GM23248 (cell line): ENCODE measurements around the gene CRNKL1.

Source experiments
- EZH2 ChIP-seq: fragments of 200-600 bp; sonication (generic); IDR thresholded peaks from 2 replicates; pipeline ENCODE4 v1.6.1; 2018; ENCODE audit warnings: antibody characterized with exemption, mild to moderate bottlenecking; ENCODE audit not compliant: insufficient read depth, poor library complexity, severe bottlenecking
- EZH2phosphoT487 ChIP-seq: fragments of 200-600 bp; sonication (generic); IDR thresholded peaks from 2 replicates; pipeline ENCODE4 v1.6.1; 2018; ENCODE audit warnings: antibody characterized with exemption, moderate library complexity, mild to moderate bottlenecking, low read depth; ENCODE audit not compliant: insufficient read depth

DNA sequence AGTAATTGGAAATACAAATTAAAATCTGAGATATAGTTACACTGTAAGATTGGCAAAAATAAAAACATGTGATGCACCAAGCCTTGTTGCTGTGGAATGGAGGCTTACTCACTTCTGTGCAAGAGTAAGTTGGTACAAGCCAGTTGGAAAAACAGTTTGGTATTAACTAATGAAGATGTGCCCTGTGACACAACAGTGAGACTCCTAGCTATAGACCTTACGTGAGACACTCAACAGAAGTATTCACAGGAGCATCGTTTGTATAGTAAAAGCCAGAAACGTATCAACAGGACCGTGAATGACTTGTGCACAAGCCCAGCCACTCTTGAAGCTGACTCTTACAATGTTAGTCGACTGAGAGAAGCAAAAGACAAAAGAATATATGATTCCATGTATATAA lies 20.5 kb downstream of the CRNKL1 start:
- TF ChIP-seq EZH2phosphoT487 (no peak), EZH2 (no peak)
